ENCODE measurements around the gene TMEM163. TPM values are rescaled to one million over a fixed set of nuclear protein-coding genes. Genes with fewer than 3 reads are reported as not detected.

The TMEM163 gene
- total RNA-seq, 1 donor from 2014 or later, result 0.18 TPM

- Histone ChIP-seq H3K9me3 (ENCODE audit: insufficient read depth, low read depth, low read length) (no peaks in the 10 kb centered on the region), H4K20me1 (ENCODE audit: insufficient read depth, low read length) (no peaks in the 10 kb centered on the region), H3K36me3 (ENCODE audit: insufficient read depth, low read length) (no peaks in the 10 kb centered on the region), H2AFZ (ENCODE audit: low read depth, low read length) (no peak overlapping the region), H3K4me1 (ENCODE audit: insufficient read depth, low read length) (no peaks in the 10 kb centered on the region), H3K4me2 (ENCODE audit: low read length) (no peak overlapping the region), H3K4me3 (ENCODE audit: insufficient read depth, low read depth, low read length) (no peak overlapping the region), H3K9ac (ENCODE audit: low read length) (no peak overlapping the region), H3K79me2 (ENCODE audit: insufficient read depth, low read length) (no peaks in the 10 kb centered on the region), H3K27me3 (ENCODE audit: insufficient read depth, low read length) (no peaks in the 10 kb centered on the region), H3K27ac (ENCODE audit: low read depth, low read length) (no peak overlapping the region)
- no peaks in the 10 kb centered on the region for H3K36me3 Mint-ChIP-seq (ENCODE audit: low read depth, unreplicated experiment)
- TF ChIP-seq EZH2 (IDR thresholded peaks at IDR 0.05; ENCODE audit: insufficient read depth, low read length) (no peak), CTCF (IDR thresholded peaks at IDR 0.05; ENCODE audit: insufficient read depth, low read depth, low read length) (no peak)
- DNase-seq (ENCODE audit: low read depth), result no peak
- H3K27me3 Mint-ChIP-seq (ENCODE audit: low read depth, unreplicated experiment), result peaks cover 6% of the 10 kb centered on the region
- no peaks in the 10 kb centered on the region for H3K9me3 Mint-ChIP-seq (ENCODE audit: unreplicated experiment)
- H3K4me1 Mint-ChIP-seq (ENCODE audit: low read depth, unreplicated experiment), result no peaks in the 10 kb centered on the region
- H3K27ac Mint-ChIP-seq (ENCODE audit: unreplicated experiment), result no peak overlapping the region
- no peak overlapping the region for H3K4me3 Mint-ChIP-seq (ENCODE audit: unreplicated experiment)
- FAIRE-seq, result no peak
These were observed 154.3 kb downstream of the TMEM163 start for GRCh38 chr2:134564549-134564948.

- Histone ChIP-seq H3K36me3 (ENCODE audit: insufficient read depth, low read length) (no peaks in the 10 kb centered on the region), H3K4me3 (ENCODE audit: insufficient read depth, low read depth, low read length) (no peak overlapping the region), H3K9me3 (ENCODE audit: insufficient read depth, low read depth, low read length) (no peaks in the 10 kb centered on the region), H3K79me2 (ENCODE audit: insufficient read depth, low read length) (no peaks in the 10 kb centered on the region), H2AFZ (ENCODE audit: low read depth, low read length) (no peak overlapping the region), H3K27ac (ENCODE audit: low read depth, low read length) (no peak overlapping the region), H3K9ac (ENCODE audit: low read length) (no peak overlapping the region), H4K20me1 (ENCODE audit: insufficient read depth, low read length) (no peaks in the 10 kb centered on the region), H3K4me2 (ENCODE audit: low read length) (no peak overlapping the region), H3K27me3 (ENCODE audit: insufficient read depth, low read length) (no peaks in the 10 kb centered on the region), H3K4me1 (ENCODE audit: insufficient read depth, low read length) (no peaks in the 10 kb centered on the region)
- FAIRE-seq (no peak), DNase-seq (ENCODE audit: low read depth) (no peak)
- Mint-ChIP-seq H3K4me3 (ENCODE audit: unreplicated experiment) (no peak overlapping the region), H3K27me3 (ENCODE audit: low read depth, unreplicated experiment) (peaks cover 20% of the 10 kb centered on the region), H3K27ac (ENCODE audit: unreplicated experiment) (no peak overlapping the region), H3K4me1 (ENCODE audit: low read depth, unreplicated experiment) (peaks cover 2% of the 10 kb centered on the region), H3K9me3 (ENCODE audit: unreplicated experiment) (no peaks in the 10 kb centered on the region), H3K36me3 (ENCODE audit: low read depth, unreplicated experiment) (peaks cover 3% of the 10 kb centered on the region)
- TF ChIP-seq CTCF (IDR thresholded peaks at IDR 0.05; ENCODE audit: insufficient read depth, low read depth, low read length) (no peak), EZH2 (IDR thresholded peaks at IDR 0.05; ENCODE audit: insufficient read depth, low read length) (no peak)
These were observed 160.5 kb downstream of the TMEM163 start for GRCh38 chr2:134558208-134558830.

- peaks cover 2% of the 10 kb centered on the region for H3K4me1 Mint-ChIP-seq (ENCODE audit: low read depth, unreplicated experiment)
These were observed 163.4 kb downstream of the TMEM163 start for GRCh38 chr2:134555411-134555810.

More at GRCh38 chr2:134555411-134555810, 163.4 kb downstream of the TMEM163 start:
- Histone ChIP-seq H4K20me1 (ENCODE audit: insufficient read depth, low read length) (no peaks in the 10 kb centered on the region), H3K27ac (ENCODE audit: low read depth, low read length) (no peak overlapping the region), H3K9me3 (ENCODE audit: insufficient read depth, low read depth, low read length) (no peaks in the 10 kb centered on the region), H3K79me2 (ENCODE audit: insufficient read depth, low read length) (no peaks in the 10 kb centered on the region), H3K4me3 (ENCODE audit: insufficient read depth, low read depth, low read length) (no peak overlapping the region), H3K9ac (ENCODE audit: low read length) (no peak overlapping the region), H3K27me3 (ENCODE audit: insufficient read depth, low read length) (no peaks in the 10 kb centered on the region), H3K4me2 (ENCODE audit: low read length) (no peak overlapping the region), H3K36me3 (ENCODE audit: insufficient read depth, low read length) (no peaks in the 10 kb centered on the region), H3K4me1 (ENCODE audit: insufficient read depth, low read length) (no peaks in the 10 kb centered on the region), H2AFZ (ENCODE audit: low read depth, low read length) (no peak overlapping the region)
- H3K9me3 Mint-ChIP-seq (ENCODE audit: unreplicated experiment), result no peaks in the 10 kb centered on the region
- no peak overlapping the region for H3K4me3 Mint-ChIP-seq (ENCODE audit: unreplicated experiment)
- DNase-seq (ENCODE audit: low read depth) (no peak), FAIRE-seq (no peak)
- H3K27me3 Mint-ChIP-seq (ENCODE audit: low read depth, unreplicated experiment), result peaks cover 17% of the 10 kb centered on the region
- peaks cover 3% of the 10 kb centered on the region for H3K36me3 Mint-ChIP-seq (ENCODE audit: low read depth, unreplicated experiment)
- no peak overlapping the region for H3K27ac Mint-ChIP-seq (ENCODE audit: unreplicated experiment)
- TF ChIP-seq EZH2 (IDR thresholded peaks at IDR 0.05; ENCODE audit: insufficient read depth, low read length), result no peak
- TF ChIP-seq CTCF (IDR thresholded peaks at IDR 0.05; ENCODE audit: insufficient read depth, low read depth, low read length), result no peak

Measured in astrocyte (in vitro differentiated cells and primary cell).